ENCODE measurements around the gene WDR89. TPM values are rescaled to one million over a fixed set of nuclear protein-coding genes. Genes with fewer than 3 reads are reported as not detected.

The WDR89 gene
- total RNA-seq, 1 donor from 2014 or later = 15.3 TPM

DNA sequence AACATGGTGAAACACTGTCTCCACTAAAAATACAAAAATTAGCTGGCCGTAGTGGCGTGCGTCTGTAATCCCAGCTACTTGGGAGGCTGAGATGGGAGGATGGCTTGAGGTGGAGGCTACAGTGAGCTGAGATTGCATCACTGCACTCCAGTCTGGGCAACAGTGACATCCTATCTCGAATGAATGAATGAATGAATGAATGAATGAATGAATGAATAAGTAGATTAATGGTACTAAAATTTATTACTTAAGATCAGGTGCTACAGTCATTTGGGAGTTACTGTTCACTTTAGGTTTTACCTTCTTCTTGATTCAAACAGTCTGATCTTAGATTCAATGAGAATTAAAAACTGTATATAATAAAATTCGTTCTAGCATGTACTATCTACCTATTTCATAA is 31.6 kb upstream of the WDR89 start:
- TF ChIP-seq, protein P1, sequence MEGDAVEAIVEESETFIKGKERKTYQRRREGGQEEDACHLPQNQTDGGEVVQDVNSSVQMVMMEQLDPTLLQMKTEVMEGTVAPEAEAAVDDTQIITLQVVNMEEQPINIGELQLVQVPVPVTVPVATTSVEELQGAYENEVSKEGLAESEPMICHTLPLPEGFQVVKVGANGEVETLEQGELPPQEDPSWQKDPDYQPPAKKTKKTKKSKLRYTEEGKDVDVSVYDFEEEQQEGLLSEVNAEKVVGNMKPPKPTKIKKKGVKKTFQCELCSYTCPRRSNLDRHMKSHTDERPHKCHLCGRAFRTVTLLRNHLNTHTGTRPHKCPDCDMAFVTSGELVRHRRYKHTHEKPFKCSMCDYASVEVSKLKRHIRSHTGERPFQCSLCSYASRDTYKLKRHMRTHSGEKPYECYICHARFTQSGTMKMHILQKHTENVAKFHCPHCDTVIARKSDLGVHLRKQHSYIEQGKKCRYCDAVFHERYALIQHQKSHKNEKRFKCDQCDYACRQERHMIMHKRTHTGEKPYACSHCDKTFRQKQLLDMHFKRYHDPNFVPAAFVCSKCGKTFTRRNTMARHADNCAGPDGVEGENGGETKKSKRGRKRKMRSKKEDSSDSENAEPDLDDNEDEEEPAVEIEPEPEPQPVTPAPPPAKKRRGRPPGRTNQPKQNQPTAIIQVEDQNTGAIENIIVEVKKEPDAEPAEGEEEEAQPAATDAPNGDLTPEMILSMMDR (IDR thresholded peaks at IDR 0.05; ENCODE audit: unreplicated experiment) = no peak
- H3K27ac Mint-ChIP-seq (ENCODE audit: unreplicated experiment) = no peak overlapping the region
- no peaks in the 10 kb centered on the region for H3K36me3 Mint-ChIP-seq (ENCODE audit: low read depth, unreplicated experiment)
- no peaks in the 10 kb centered on the region for H3K27me3 Mint-ChIP-seq (ENCODE audit: unreplicated experiment)
- H3K4me1 Mint-ChIP-seq (ENCODE audit: unreplicated experiment) = no peaks in the 10 kb centered on the region
- H3K9me3 Mint-ChIP-seq (ENCODE audit: unreplicated experiment) = no peaks in the 10 kb centered on the region
- H3K4me3 Mint-ChIP-seq (ENCODE audit: unreplicated experiment) = no peak overlapping the region
- no peak for DNase-seq (ENCODE audit: low spot score)

DNA sequence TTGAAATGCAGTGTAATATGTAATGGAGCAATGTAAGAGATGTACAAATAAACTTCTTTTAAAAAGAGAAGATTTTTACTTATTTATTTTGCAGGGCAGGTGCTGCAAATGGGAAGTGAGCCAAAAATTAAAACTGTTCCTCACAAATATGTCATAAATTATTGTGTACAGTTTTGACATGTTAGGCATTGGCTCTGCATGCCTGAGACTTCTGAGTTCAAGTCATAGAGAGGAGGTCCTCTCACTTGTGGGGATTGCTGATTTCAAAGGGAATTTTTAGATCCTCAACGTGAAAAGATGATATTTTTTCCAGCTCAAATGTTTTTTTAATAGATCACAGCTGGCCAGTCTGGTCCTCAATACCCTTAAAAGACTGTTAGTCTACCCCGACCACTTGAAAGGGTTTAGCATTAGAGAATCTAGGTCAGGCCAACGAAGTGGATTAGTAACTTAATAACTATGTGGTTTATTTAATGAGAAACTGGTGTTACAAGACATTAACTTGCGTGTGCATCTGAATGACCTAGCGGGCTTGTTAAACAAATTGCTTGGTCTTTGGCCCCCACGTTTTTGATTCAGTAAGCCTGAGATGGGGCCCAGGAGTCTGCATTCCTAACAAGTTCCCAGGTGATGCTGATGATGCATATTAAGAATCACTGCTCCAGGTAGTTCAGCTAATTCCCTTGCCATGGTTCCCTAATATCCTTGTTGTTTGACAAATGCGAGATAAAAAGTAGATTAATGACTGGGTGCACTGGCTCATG is 30.9 kb upstream of the WDR89 start:
- Mint-ChIP-seq H3K36me3 (ENCODE audit: low read depth, unreplicated experiment) (no peaks in the 10 kb centered on the region), H3K4me3 (ENCODE audit: unreplicated experiment) (no peak overlapping the region), H3K27me3 (ENCODE audit: unreplicated experiment) (no peaks in the 10 kb centered on the region), H3K4me1 (ENCODE audit: unreplicated experiment) (no peaks in the 10 kb centered on the region), H3K27ac (ENCODE audit: unreplicated experiment) (no peak overlapping the region), H3K9me3 (ENCODE audit: unreplicated experiment) (no peaks in the 10 kb centered on the region)
- TF ChIP-seq, protein P1 (IDR thresholded peaks at IDR 0.05; ENCODE audit: unreplicated experiment) = no peak
- DNase-seq (ENCODE audit: low spot score) = no peak

GRCh38 chr14:63671987-63672386 is 30.3 kb upstream of the WDR89 start:
- Mint-ChIP-seq H3K27ac (ENCODE audit: unreplicated experiment) (no peak overlapping the region), H3K4me3 (ENCODE audit: unreplicated experiment) (no peak overlapping the region), H3K36me3 (ENCODE audit: low read depth, unreplicated experiment) (no peaks in the 10 kb centered on the region), H3K27me3 (ENCODE audit: unreplicated experiment) (no peaks in the 10 kb centered on the region), H3K9me3 (ENCODE audit: unreplicated experiment) (no peaks in the 10 kb centered on the region), H3K4me1 (ENCODE audit: unreplicated experiment) (no peaks in the 10 kb centered on the region)
- DNase-seq (ENCODE audit: low spot score) = no peak
- TF ChIP-seq, protein P1 (IDR thresholded peaks at IDR 0.05; ENCODE audit: unreplicated experiment) = no peak

- H3K27me3 Mint-ChIP-seq (ENCODE audit: unreplicated experiment) = no peaks in the 10 kb centered on the region
Observed at GRCh38 chr14:63670692-63671091, 29.0 kb upstream of the WDR89 start.

DNA sequence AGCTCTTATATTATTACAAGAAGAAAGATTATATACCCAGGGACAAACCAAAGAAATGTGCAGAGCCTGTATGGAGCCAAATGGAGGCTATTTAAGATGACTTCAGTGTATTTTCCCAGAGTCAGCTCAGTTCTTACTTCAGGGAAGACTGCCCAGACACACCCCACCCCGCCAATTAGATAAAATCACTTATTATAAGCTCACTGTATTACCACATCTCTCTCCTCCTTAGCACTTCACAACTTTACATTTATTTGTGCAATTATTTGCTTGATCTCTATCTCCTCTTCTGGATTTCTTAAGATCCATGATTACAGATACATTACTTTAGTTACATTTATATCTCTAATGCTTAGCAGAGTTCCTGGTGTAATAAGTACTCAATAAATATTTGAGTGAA is 24.7 kb upstream of the WDR89 start:
- no peak for DNase-seq (ENCODE audit: low spot score)
- Mint-ChIP-seq H3K4me3 (ENCODE audit: unreplicated experiment) (no peak overlapping the region), H3K9me3 (ENCODE audit: unreplicated experiment) (no peaks in the 10 kb centered on the region), H3K4me1 (ENCODE audit: unreplicated experiment) (no peaks in the 10 kb centered on the region), H3K27me3 (ENCODE audit: unreplicated experiment) (no peaks in the 10 kb centered on the region), H3K36me3 (ENCODE audit: low read depth, unreplicated experiment) (peaks cover 4% of the 10 kb centered on the region), H3K27ac (ENCODE audit: unreplicated experiment) (no peak overlapping the region)
- TF ChIP-seq, protein P1 (IDR thresholded peaks at IDR 0.05; ENCODE audit: unreplicated experiment) = no peak

More at GRCh38 chr14:63670692-63671091, 29.0 kb upstream of the WDR89 start:
- TF ChIP-seq, protein P1 (IDR thresholded peaks at IDR 0.05; ENCODE audit: unreplicated experiment) = no peak
- Mint-ChIP-seq H3K27ac (ENCODE audit: unreplicated experiment) (no peak overlapping the region), H3K4me3 (ENCODE audit: unreplicated experiment) (no peak overlapping the region), H3K9me3 (ENCODE audit: unreplicated experiment) (no peaks in the 10 kb centered on the region), H3K4me1 (ENCODE audit: unreplicated experiment) (no peaks in the 10 kb centered on the region), H3K36me3 (ENCODE audit: low read depth, unreplicated experiment) (no peaks in the 10 kb centered on the region)
- DNase-seq (ENCODE audit: low spot score) = no peak
